ENCODE measurements around the gene ISM1. TPM values are rescaled to one million over a fixed set of nuclear protein-coding genes. Genes with fewer than 3 reads are reported as not detected.

Gene ISM1
- total RNA-seq, 1 donor from 2014 or later: 0.29 TPM

- DNase-seq (ENCODE audit: extremely low read depth, low read depth, low spot score): no peak
Measured at GRCh38 chr20:13251904-13252297, 30.8 kb downstream of the ISM1 start.

GRCh38 chr20:13255356-13255755 is 34.3 kb downstream of the ISM1 start:
- DNase-seq (ENCODE audit: extremely low read depth, low read depth, low spot score): no peak

- no peak for DNase-seq (ENCODE audit: extremely low read depth, low read depth, low spot score)
Measured at GRCh38 chr20:13256606-13257005, 35.5 kb downstream of the ISM1 start.

- DNase-seq (ENCODE audit: extremely low read depth, low read depth, low spot score): no peak
Measured at GRCh38 chr20:13259921-13260320, 38.8 kb downstream of the ISM1 start.

GRCh38 chr20:13260650-13261279 is 39.7 kb downstream of the ISM1 start:
- DNase-seq (ENCODE audit: extremely low read depth, low read depth, low spot score): no peak

- DNase-seq (ENCODE audit: extremely low read depth, low read depth, low spot score): no peak
Measured at GRCh38 chr20:13261460-13262301, 40.6 kb downstream of the ISM1 start.

- no peak for DNase-seq (ENCODE audit: extremely low read depth, low read depth, low spot score)
Measured at GRCh38 chr20:13262302-13262650, 41.2 kb downstream of the ISM1 start.

GRCh38 chr20:13262671-13263360 is 41.7 kb downstream of the ISM1 start:
- no peak for DNase-seq (ENCODE audit: extremely low read depth, low read depth, low spot score)

GRCh38 chr20:13263451-13263850 is 42.4 kb downstream of the ISM1 start:
- DNase-seq (ENCODE audit: extremely low read depth, low read depth, low spot score): no peak

- no peak for DNase-seq (ENCODE audit: extremely low read depth, low read depth, low spot score)
Measured at GRCh38 chr20:13264907-13265306, 43.8 kb downstream of the ISM1 start.

GRCh38 chr20:13265941-13266340 is 44.9 kb downstream of the ISM1 start:
- DNase-seq (ENCODE audit: extremely low read depth, low read depth, low spot score): no peak

- DNase-seq (ENCODE audit: extremely low read depth, low read depth, low spot score): no peak
Measured at GRCh38 chr20:13267231-13267630, 46.2 kb downstream of the ISM1 start.

- no peak for DNase-seq (ENCODE audit: extremely low read depth, low read depth, low spot score)
Measured at GRCh38 chr20:13268953-13269352, 47.9 kb downstream of the ISM1 start.

- no peak for DNase-seq (ENCODE audit: extremely low read depth, low read depth, low spot score)
Measured at GRCh38 chr20:13270211-13270610, 49.1 kb downstream of the ISM1 start.

- peak; percentile 52 for DNase-seq (ENCODE audit: extremely low read depth, low read depth, low spot score)
Measured at GRCh38 chr20:13271098-13271497, 50.0 kb downstream of the ISM1 start.

- no peak for DNase-seq (ENCODE audit: extremely low read depth, low read depth, low spot score)
Measured at GRCh38 chr20:13271977-13272975, 51.2 kb downstream of the ISM1 start.

- DNase-seq (ENCODE audit: extremely low read depth, low read depth, low spot score): no peak
Measured at GRCh38 chr20:13274275-13274861, 53.3 kb downstream of the ISM1 start.

- no peak for DNase-seq (ENCODE audit: extremely low read depth, low read depth, low spot score)
Measured at GRCh38 chr20:13276945-13277541, 56.0 kb downstream of the ISM1 start.

GRCh38 chr20:13277663-13278295 is 56.7 kb downstream of the ISM1 start:
- no peak for DNase-seq (ENCODE audit: extremely low read depth, low read depth, low spot score)
